HUDEP-2 (cell line): ENCODE measurements around the gene KRT4.

Source experiments
- DNase-seq, 76 experiments: peaks; one replicate each; lab custom pipeline; 2025; ENCODE audit not compliant: unreplicated experiment in 76 of 76; lab: John Stamatoyannopoulos, UW

The KRT4 gene

GRCh38 chr12:52757449-52758176 is 56.3 kb downstream of the KRT4 start:
- no peak for DNase-seq
